PC-9 (cell line): Measurements from ENCODE around the gene CLIP1.
"Not testable (repeated sequence)": the region's sequence is repeated elsewhere in the genome, so short reads cannot be mapped to it uniquely, and the experiment has no call there.

ENCODE experiments used
- EZH2 ChIP-seq: fragments of 200-600 bp; sonication (generic); IDR thresholded peaks from 2 replicates; pipeline ENCODE4 v1.8.0; 2017; ENCODE audit warnings: antibody characterized with exemption, low read depth
- TF ChIP-seq, protein P1 (sequence below): fragments of 200-600 bp; sonication (generic); conservative IDR thresholded peaks from 2 replicates; pipeline ENCODE4 v1.6.1; 2017; ENCODE audit warnings: mixed run types, antibody characterized with exemption, mild to moderate bottlenecking, moderate library complexity

DNA sequence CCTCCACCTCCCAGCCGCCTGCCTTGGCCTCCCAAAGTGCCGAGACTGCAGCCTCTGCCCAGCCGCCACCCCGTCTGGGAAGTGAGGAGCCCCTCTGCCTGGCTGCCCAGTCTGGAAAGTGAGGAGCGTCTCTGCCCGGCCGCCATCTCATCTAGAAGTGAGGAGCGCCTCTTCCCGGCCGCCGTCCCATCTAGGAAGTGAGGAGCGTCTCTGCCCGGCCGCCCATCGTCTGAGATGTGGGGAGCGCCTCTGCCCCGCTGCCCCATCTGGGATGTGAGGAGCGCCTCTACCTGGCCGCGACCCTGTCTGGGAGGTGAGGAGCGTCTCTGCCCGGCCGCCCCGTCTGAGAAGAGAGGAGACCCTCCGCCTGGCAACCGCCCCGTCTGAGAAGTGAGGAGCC lies 65.5 kb downstream of the CLIP1 start:
- TF ChIP-seq, protein P1, sequence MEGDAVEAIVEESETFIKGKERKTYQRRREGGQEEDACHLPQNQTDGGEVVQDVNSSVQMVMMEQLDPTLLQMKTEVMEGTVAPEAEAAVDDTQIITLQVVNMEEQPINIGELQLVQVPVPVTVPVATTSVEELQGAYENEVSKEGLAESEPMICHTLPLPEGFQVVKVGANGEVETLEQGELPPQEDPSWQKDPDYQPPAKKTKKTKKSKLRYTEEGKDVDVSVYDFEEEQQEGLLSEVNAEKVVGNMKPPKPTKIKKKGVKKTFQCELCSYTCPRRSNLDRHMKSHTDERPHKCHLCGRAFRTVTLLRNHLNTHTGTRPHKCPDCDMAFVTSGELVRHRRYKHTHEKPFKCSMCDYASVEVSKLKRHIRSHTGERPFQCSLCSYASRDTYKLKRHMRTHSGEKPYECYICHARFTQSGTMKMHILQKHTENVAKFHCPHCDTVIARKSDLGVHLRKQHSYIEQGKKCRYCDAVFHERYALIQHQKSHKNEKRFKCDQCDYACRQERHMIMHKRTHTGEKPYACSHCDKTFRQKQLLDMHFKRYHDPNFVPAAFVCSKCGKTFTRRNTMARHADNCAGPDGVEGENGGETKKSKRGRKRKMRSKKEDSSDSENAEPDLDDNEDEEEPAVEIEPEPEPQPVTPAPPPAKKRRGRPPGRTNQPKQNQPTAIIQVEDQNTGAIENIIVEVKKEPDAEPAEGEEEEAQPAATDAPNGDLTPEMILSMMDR: not testable (repeated sequence)
- not testable (repeated sequence) for TF ChIP-seq EZH2
